ENCODE results near the gene TMEM95. TPM values are rescaled to one million over a fixed set of nuclear protein-coding genes. Genes with fewer than 3 reads are reported as not detected.
A peak's percentile ranks its signal among the peaks of the same experiment; 100 is the strongest.

TMEM95 gene
- polyA plus RNA-seq, 1 donor (not counting 4 experiments of a cell fraction or from before 2014, with no cell fraction given) = not detected

- Histone ChIP-seq H3K4me1 (ENCODE audit: control insufficient read depth, extremely low read depth, insufficient read depth, low read length) (peaks cover 11% of the 10 kb centered on the region), H3K27me3 (ENCODE audit: control insufficient read depth, extremely low read depth, insufficient read depth, low read length) (no peaks in the 10 kb centered on the region), H3K4me3 (ENCODE audit: control insufficient read depth in 2 of 3, extremely low read depth in 1 of 3, insufficient read depth in 2 of 3, low read depth in 1 of 3, low read length in 3 of 3) (peak within 1 kb of the TSS; percentile 83 to 90 (median 89)), H4K20me1 (ENCODE audit: control insufficient read depth, extremely low read depth, insufficient read depth, low read length) (no peaks in the 10 kb centered on the region), H3K9me3 (ENCODE audit: control insufficient read depth, low read depth, low read length) (no peaks in the 10 kb centered on the region), H2AFZ (ENCODE audit: control insufficient read depth, low read length) (peak within 1 kb of the TSS; percentile 66), H3K9me1 (ENCODE audit: control insufficient read depth, extremely low read depth, insufficient read depth, low read length) (peaks cover under 1% of the 10 kb centered on the region), H3K36me3 (ENCODE audit: control insufficient read depth in 2 of 2, extremely low read depth in 1 of 2, insufficient read depth in 2 of 2, low read length in 2 of 2) (peaks cover 16 to 31% of the 10 kb centered on the region in 2 experiments), H3K4me2 (ENCODE audit: control insufficient read depth, extremely low read depth, insufficient read depth, low read depth, low read length) (peak within 1 kb of the TSS; percentile 84), H3K27ac (ENCODE audit: control insufficient read depth, insufficient read depth, low read length) (peak within 1 kb of the TSS; percentile 69), H3K9ac (ENCODE audit: control insufficient read depth, extremely low read depth, insufficient read depth, low read length) (peak within 1 kb of the TSS; percentile 80), H3K79me2 (ENCODE audit: control insufficient read depth, insufficient read depth, low read length) (peaks cover 27% of the 10 kb centered on the region)
- FAIRE-seq (peak; percentile 60), DNase-seq (ENCODE audit: low read depth, low spot score) (no peak)
- TF ChIP-seq EZH2 (IDR thresholded peaks at IDR 0.05; ENCODE audit: low read length) (no peak), CTCF (optimal IDR thresholded peaks at IDR 0.05 in 1 of 3, IDR thresholded peaks at IDR 0.05 in 1 of 3, conservative IDR thresholded peaks at IDR 0.05 in 1 of 3; ENCODE audit: extremely low read depth in 1 of 3, insufficient read depth in 2 of 3, low read length in 3 of 3) (peak; percentile 10 to 49 (median 15))
- dilution Hi-C loops (cut with MboI; ENCODE audit: extremely low pct_ligation_motif_present, low sequenced_read_pairs) = no loop called here
Measured at GRCh38 chr17:7394452-7395191, 39.7 kb downstream of the TMEM95 start, which contains the start of gene PLSCR3. TSS of gene PLSCR3 (minus strand) at chr17:7394525. CDS start at chr17:7394110, 415 bp downstream.

- FAIRE-seq (no peak), DNase-seq (ENCODE audit: low read depth, low spot score) (no peak)
- H3K4me2 ChIP-seq (ENCODE audit: control insufficient read depth, extremely low read depth, insufficient read depth, low read depth, low read length) = no peak overlapping the region
- no peak overlapping the region for H2AFZ ChIP-seq (ENCODE audit: control insufficient read depth, low read length)
- peaks cover 19% of the 10 kb centered on the region for H3K79me2 ChIP-seq (ENCODE audit: control insufficient read depth, insufficient read depth, low read length)
- H3K4me1 ChIP-seq (ENCODE audit: control insufficient read depth, extremely low read depth, insufficient read depth, low read length) = peaks cover 11% of the 10 kb centered on the region
- no peaks in the 10 kb centered on the region for H3K9me3 ChIP-seq (ENCODE audit: control insufficient read depth, low read depth, low read length)
- peaks cover 7 to 16% of the 10 kb centered on the region in 2 experiments for H3K36me3 ChIP-seq (ENCODE audit: control insufficient read depth in 2 of 2, extremely low read depth in 1 of 2, insufficient read depth in 2 of 2, low read length in 2 of 2)
- no peaks in the 10 kb centered on the region for H4K20me1 ChIP-seq (ENCODE audit: control insufficient read depth, extremely low read depth, insufficient read depth, low read length)
- dilution Hi-C loops (cut with MboI; ENCODE audit: extremely low pct_ligation_motif_present, low sequenced_read_pairs) = no loop called here
- TF ChIP-seq CTCF (optimal IDR thresholded peaks at IDR 0.05 in 1 of 3, IDR thresholded peaks at IDR 0.05 in 1 of 3, conservative IDR thresholded peaks at IDR 0.05 in 1 of 3; ENCODE audit: extremely low read depth in 1 of 3, insufficient read depth in 2 of 3, low read length in 3 of 3) (no peak), EZH2 (IDR thresholded peaks at IDR 0.05; ENCODE audit: low read length) (no peak)
- no peak overlapping the region for H3K27ac ChIP-seq (ENCODE audit: control insufficient read depth, insufficient read depth, low read length)
- H3K27me3 ChIP-seq (ENCODE audit: control insufficient read depth, extremely low read depth, insufficient read depth, low read length) = no peaks in the 10 kb centered on the region
- H3K9ac ChIP-seq (ENCODE audit: control insufficient read depth, extremely low read depth, insufficient read depth, low read length) = no peak overlapping the region
- no peak overlapping the region for H3K4me3 ChIP-seq (ENCODE audit: control insufficient read depth in 2 of 3, extremely low read depth in 1 of 3, insufficient read depth in 2 of 3, low read depth in 1 of 3, low read length in 3 of 3)
- H3K9me1 ChIP-seq (ENCODE audit: control insufficient read depth, extremely low read depth, insufficient read depth, low read length) = peaks cover 3% of the 10 kb centered on the region
Measured at GRCh38 chr17:7396147-7396546, 41.2 kb downstream of the TMEM95 start.

Data from keratinocyte (primary cell).